HFFc6 (cell line): ENCODE data around the gene LRRTM4. TPM values are rescaled to one million over a fixed set of nuclear protein-coding genes. Genes with fewer than 3 reads are reported as not detected.

ENCODE experiments used
- DNase-seq: peaks from one replicate; pipeline ENCODE4 v3.0.0-alpha.2; 2018
- H3K27ac Mint-ChIP-seq: 2 replicates; pipeline ENCODE4 v1.8.0; 2020; ENCODE audit warnings: mild to moderate bottlenecking, mixed read lengths
- H3K27me3 Mint-ChIP-seq: 2 replicates; pipeline ENCODE4 v1.8.0; 2021; ENCODE audit warnings: mild to moderate bottlenecking, moderate library complexity, mixed read lengths; ENCODE audit not compliant: insufficient read depth
- H3K36me3 Mint-ChIP-seq: 2 replicates; pipeline ENCODE4 v1.8.0; 2021; ENCODE audit warnings: low read depth, mixed read lengths
- H3K4me1 Mint-ChIP-seq: 2 replicates; pipeline ENCODE4 v1.8.0; 2020; ENCODE audit warnings: low read depth, mixed read lengths
- H3K4me3 Mint-ChIP-seq: 2 replicates; pipeline ENCODE4 v1.8.0; 2020; ENCODE audit warnings: mild to moderate bottlenecking, moderate library complexity, mixed read lengths
- H3K9me3 Mint-ChIP-seq: 2 replicates; pipeline ENCODE4 v1.8.0; 2020; ENCODE audit warnings: mild to moderate bottlenecking, mixed read lengths
- CTCF ChIP-seq: fragments of 200-600 bp; sonication (generic); IDR thresholded peaks from 2 replicates; pipeline ENCODE4 v1.5.0; 2021; ENCODE audit warnings: antibody characterized with exemption, mild to moderate bottlenecking
- total RNA-seq, 6 experiments: library from RNA; stranded (reverse); fragmentation: NEBNext Ultra II Directional; extraction: Animal tissue kit (Norgen Biotek cat#: 25700); gene quantifications; 2 replicates in 1 of 6; 3 replicates in 5 of 6; pipeline ENCODE4 v1.2.3, GENCODE V29; 2021

Gene LRRTM4
- total RNA-seq, 6 experiments from 2014 or later, result not detected

- H3K9me3 Mint-ChIP-seq, result peaks cover 11% of the 10 kb centered on the region
- no peaks in the 10 kb centered on the region for H3K4me1 Mint-ChIP-seq
- H3K27me3 Mint-ChIP-seq, result no peaks in the 10 kb centered on the region; the same call in 1 of the 2 replicates
- no peak for DNase-seq
- no peak overlapping the region for H3K27ac Mint-ChIP-seq
- no peak for TF ChIP-seq CTCF
- H3K4me3 Mint-ChIP-seq, result no peak overlapping the region
- no peaks in the 10 kb centered on the region for H3K36me3 Mint-ChIP-seq
Measured at GRCh38 chr2:76940559-76940958, 581.6 kb downstream of the LRRTM4 start.

DNA sequence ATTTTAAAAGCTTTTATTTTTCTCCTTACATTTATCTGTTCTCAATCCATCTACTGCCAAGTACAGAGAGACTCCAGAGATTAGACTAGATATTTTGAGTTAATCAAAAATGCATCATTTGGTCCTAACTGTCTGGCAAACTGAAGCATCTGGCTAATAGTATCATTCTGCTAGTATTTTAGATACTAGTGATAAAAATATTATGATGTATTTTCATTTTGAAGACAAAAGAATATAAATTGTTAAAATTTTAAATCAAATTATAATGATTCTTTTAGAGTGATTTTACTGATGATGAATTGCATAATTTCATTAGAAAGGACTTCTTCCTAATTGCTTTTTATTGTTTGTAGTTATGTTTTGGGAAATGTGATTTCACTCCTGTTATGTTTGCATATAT, 584.0 kb downstream of the LRRTM4 start:
- Mint-ChIP-seq H3K27ac (no peak overlapping the region), H3K27me3 (no peaks in the 10 kb centered on the region; the same call in 1 of the 2 replicates), H3K36me3 (no peaks in the 10 kb centered on the region), H3K4me1 (no peaks in the 10 kb centered on the region), H3K9me3 (peaks cover 11% of the 10 kb centered on the region), H3K4me3 (no peak overlapping the region)
- DNase-seq, result no peak
- no peak for TF ChIP-seq CTCF

- DNase-seq, result no peak
- H3K27ac Mint-ChIP-seq, result no peak overlapping the region
- no peak overlapping the region for H3K4me3 Mint-ChIP-seq
- peaks cover 7% of the 10 kb centered on the region for H3K9me3 Mint-ChIP-seq
- H3K36me3 Mint-ChIP-seq, result no peaks in the 10 kb centered on the region
- H3K4me1 Mint-ChIP-seq, result no peaks in the 10 kb centered on the region
- H3K27me3 Mint-ChIP-seq, result no peaks in the 10 kb centered on the region; the same call in 1 of the 2 replicates
- TF ChIP-seq CTCF, result no peak
Measured at GRCh38 chr2:76932550-76932949, 589.6 kb downstream of the LRRTM4 start.

GRCh38 chr2:76930056-76930744, 592.0 kb downstream of the LRRTM4 start:
- Mint-ChIP-seq H3K4me3 (no peak overlapping the region), H3K27ac (no peak overlapping the region), H3K9me3 (peaks cover 12% of the 10 kb centered on the region), H3K27me3 (no peaks in the 10 kb centered on the region), H3K4me1 (no peaks in the 10 kb centered on the region), H3K36me3 (no peaks in the 10 kb centered on the region)
- TF ChIP-seq CTCF, result no peak
- DNase-seq, result no peak

- no peak for TF ChIP-seq CTCF
- Mint-ChIP-seq H3K27ac (no peak overlapping the region), H3K4me1 (no peaks in the 10 kb centered on the region), H3K4me3 (no peak overlapping the region), H3K36me3 (no peaks in the 10 kb centered on the region), H3K9me3 (peaks cover 12% of the 10 kb centered on the region), H3K27me3 (no peaks in the 10 kb centered on the region)
- no peak for DNase-seq
Measured at GRCh38 chr2:76928026-76928425, 594.1 kb downstream of the LRRTM4 start.
